PFSK-1 (cell line): ENCODE results near the gene RAD51B.

Experiments
- POLR2AphosphoS5 ChIP-seq: IDR thresholded peaks from 2 replicates; pipeline ENCODE4 v1.6.1; 2012; ENCODE audit warnings: low read depth, mild to moderate bottlenecking, control low read depth, low read length, moderate library complexity
- SIN3A ChIP-seq: IDR thresholded peaks from 2 replicates; pipeline ENCODE4 v1.6.1; 2012; ENCODE audit warnings: mild to moderate bottlenecking, low read length, moderate library complexity, borderline replicate concordance; ENCODE audit not compliant: insufficient read depth
- TAF1 ChIP-seq: IDR thresholded peaks from 2 replicates; pipeline ENCODE4 v1.6.1; 2012; ENCODE audit warnings: low read length, control low read depth, borderline replicate concordance; ENCODE audit not compliant: insufficient read depth
- TF ChIP-seq, protein P1 (sequence below), 2 experiments: IDR thresholded peaks; 2 replicates each; pipeline versions ENCODE4 v1.6.1 to v1.8.0; 2011 to 2012; ENCODE audit warnings: low read depth in 2 of 2, low read length in 2 of 2, control low read depth in 1 of 2, inconsistent platforms in 1 of 2, mild to moderate bottlenecking in 1 of 2, moderate library complexity in 1 of 2; ENCODE audit not compliant: insufficient read depth in 1 of 2

GRCh38 chr14:68644101-68644500, 824.5 kb downstream of the RAD51B start:
- TF ChIP-seq POLR2AphosphoS5 (no peak), TAF1 (no peak), SIN3A (no peak)
- TF ChIP-seq, protein P1, sequence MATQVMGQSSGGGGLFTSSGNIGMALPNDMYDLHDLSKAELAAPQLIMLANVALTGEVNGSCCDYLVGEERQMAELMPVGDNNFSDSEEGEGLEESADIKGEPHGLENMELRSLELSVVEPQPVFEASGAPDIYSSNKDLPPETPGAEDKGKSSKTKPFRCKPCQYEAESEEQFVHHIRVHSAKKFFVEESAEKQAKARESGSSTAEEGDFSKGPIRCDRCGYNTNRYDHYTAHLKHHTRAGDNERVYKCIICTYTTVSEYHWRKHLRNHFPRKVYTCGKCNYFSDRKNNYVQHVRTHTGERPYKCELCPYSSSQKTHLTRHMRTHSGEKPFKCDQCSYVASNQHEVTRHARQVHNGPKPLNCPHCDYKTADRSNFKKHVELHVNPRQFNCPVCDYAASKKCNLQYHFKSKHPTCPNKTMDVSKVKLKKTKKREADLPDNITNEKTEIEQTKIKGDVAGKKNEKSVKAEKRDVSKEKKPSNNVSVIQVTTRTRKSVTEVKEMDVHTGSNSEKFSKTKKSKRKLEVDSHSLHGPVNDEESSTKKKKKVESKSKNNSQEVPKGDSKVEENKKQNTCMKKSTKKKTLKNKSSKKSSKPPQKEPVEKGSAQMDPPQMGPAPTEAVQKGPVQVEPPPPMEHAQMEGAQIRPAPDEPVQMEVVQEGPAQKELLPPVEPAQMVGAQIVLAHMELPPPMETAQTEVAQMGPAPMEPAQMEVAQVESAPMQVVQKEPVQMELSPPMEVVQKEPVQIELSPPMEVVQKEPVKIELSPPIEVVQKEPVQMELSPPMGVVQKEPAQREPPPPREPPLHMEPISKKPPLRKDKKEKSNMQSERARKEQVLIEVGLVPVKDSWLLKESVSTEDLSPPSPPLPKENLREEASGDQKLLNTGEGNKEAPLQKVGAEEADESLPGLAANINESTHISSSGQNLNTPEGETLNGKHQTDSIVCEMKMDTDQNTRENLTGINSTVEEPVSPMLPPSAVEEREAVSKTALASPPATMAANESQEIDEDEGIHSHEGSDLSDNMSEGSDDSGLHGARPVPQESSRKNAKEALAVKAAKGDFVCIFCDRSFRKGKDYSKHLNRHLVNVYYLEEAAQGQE (IDR thresholded peaks at IDR 0.05; ENCODE audit: insufficient read depth in 1 of 2, low read depth in 2 of 2, low read length in 2 of 2), result no peak
